ENCODE measurements around the gene CCL13.

CCL13 gene

GRCh38 chr17:34375426-34375997 is 19.2 kb downstream of the CCL13 start:
- Histone ChIP-seq H3K4ac (ENCODE audit: low read depth in 1 of 2, low read length in 2 of 2) (no peak overlapping the region), H3K9ac (ENCODE audit: low read length) (no peak overlapping the region), H2BK12ac (ENCODE audit: low read length in 2 of 2) (no peak overlapping the region), H2BK5ac (ENCODE audit: low read depth, low read length, poor library complexity, severe bottlenecking) (no peak overlapping the region), H3K23ac (ENCODE audit: low read length in 2 of 2) (no peak overlapping the region), H3K4me1 (ENCODE audit: control insufficient read depth, insufficient read depth, low read depth, low read length) (no peaks in the 10 kb centered on the region), H3K14ac (ENCODE audit: low read length in 2 of 2) (no peak overlapping the region), H2AK5ac (ENCODE audit: low read length, severe bottlenecking) (no peak overlapping the region), H3K9me3 (ENCODE audit: control insufficient read depth, low read length) (no peaks in the 10 kb centered on the region), H3K18ac (ENCODE audit: low read depth in 1 of 2, low read length in 2 of 2) (no peak overlapping the region), H3K4me2 (ENCODE audit: low read length, poor library complexity, severe bottlenecking) (no peak overlapping the region), H4K91ac (ENCODE audit: low read length) (no peak overlapping the region), H2BK120ac (ENCODE audit: low read depth, low read length) (no peak overlapping the region), H2AFZ (ENCODE audit: low read depth, low read length) (no peak overlapping the region), H3K27ac (ENCODE audit: low read length, poor library complexity, severe bottlenecking) (no peak overlapping the region), H4K8ac (ENCODE audit: low read length) (no peak overlapping the region), H3K4me3 (ENCODE audit: insufficient read depth in 1 of 2, low read depth in 1 of 2, low read length in 2 of 2) (no peak overlapping the region), H3K36me3 (ENCODE audit: control insufficient read depth in 1 of 2, insufficient read depth in 2 of 2, low read depth in 1 of 2, low read length in 2 of 2) (no peaks in the 10 kb centered on the region), H3K27me3 (ENCODE audit: control insufficient read depth in 1 of 2, insufficient read depth in 1 of 2, low read length in 2 of 2) (peaks cover 0 to 12% of the 10 kb centered on the region in 2 experiments), H3K79me1 (replicated peaks; ENCODE audit: low read length, poor library complexity, severe bottlenecking) (no peaks in the 10 kb centered on the region), H2BK15ac (ENCODE audit: low read depth, poor library complexity, severe bottlenecking) (no peak overlapping the region)
- DNase-seq, result no peak
- WGBS, result 93% methylated on average over 11 of the region's 11 CpGs

- Histone ChIP-seq H3K4ac (ENCODE audit: low read depth in 1 of 2, low read length in 2 of 2) (no peak overlapping the region), H3K36me3 (ENCODE audit: control insufficient read depth in 1 of 2, insufficient read depth in 2 of 2, low read depth in 1 of 2, low read length in 2 of 2) (no peaks in the 10 kb centered on the region), H4K8ac (ENCODE audit: low read length) (no peak overlapping the region), H3K23ac (ENCODE audit: low read length in 2 of 2) (no peak overlapping the region), H3K79me1 (replicated peaks; ENCODE audit: low read length, poor library complexity, severe bottlenecking) (no peaks in the 10 kb centered on the region), H3K27me3 (ENCODE audit: control insufficient read depth in 1 of 2, insufficient read depth in 1 of 2, low read length in 2 of 2) (peaks cover 0 to 3% of the 10 kb centered on the region in 2 experiments), H2BK15ac (ENCODE audit: low read depth, poor library complexity, severe bottlenecking) (no peak overlapping the region), H2BK5ac (ENCODE audit: low read depth, low read length, poor library complexity, severe bottlenecking) (no peak overlapping the region), H3K9ac (ENCODE audit: low read length) (no peak overlapping the region), H3K14ac (ENCODE audit: low read length in 2 of 2) (no peak overlapping the region), H3K27ac (ENCODE audit: low read length, poor library complexity, severe bottlenecking) (no peak overlapping the region), H3K9me3 (ENCODE audit: control insufficient read depth, low read length) (no peaks in the 10 kb centered on the region), H3K4me2 (ENCODE audit: low read length, poor library complexity, severe bottlenecking) (no peak overlapping the region), H2AK5ac (ENCODE audit: low read length, severe bottlenecking) (no peak overlapping the region), H2AFZ (ENCODE audit: low read depth, low read length) (no peak overlapping the region), H2BK120ac (ENCODE audit: low read depth, low read length) (no peak overlapping the region), H3K4me3 (ENCODE audit: insufficient read depth in 1 of 2, low read depth in 1 of 2, low read length in 2 of 2) (no peak overlapping the region), H3K18ac (ENCODE audit: low read depth in 1 of 2, low read length in 2 of 2) (no peak overlapping the region), H4K91ac (ENCODE audit: low read length) (no peak overlapping the region), H3K4me1 (ENCODE audit: control insufficient read depth, insufficient read depth, low read depth, low read length) (no peaks in the 10 kb centered on the region), H2BK12ac (ENCODE audit: low read length in 2 of 2) (no peak overlapping the region)
- DNase-seq, result no peak
- 88% methylated on average over 3 of the region's 3 CpGs for WGBS
Observed at GRCh38 chr17:34377078-34377823, 21.0 kb downstream of the CCL13 start.

GRCh38 chr17:34378664-34379101 is 22.4 kb downstream of the CCL13 start:
- Histone ChIP-seq H3K4me3 (ENCODE audit: insufficient read depth in 1 of 2, low read depth in 1 of 2, low read length in 2 of 2) (peak overlapping the region in 1 of 2 experiments; percentile 42), H3K27me3 (ENCODE audit: control insufficient read depth in 1 of 2, insufficient read depth in 1 of 2, low read length in 2 of 2) (no peaks in the 10 kb centered on the region), H3K4ac (ENCODE audit: low read depth in 1 of 2, low read length in 2 of 2) (no peak overlapping the region), H2BK15ac (ENCODE audit: low read depth, poor library complexity, severe bottlenecking) (no peak overlapping the region), H2BK5ac (ENCODE audit: low read depth, low read length, poor library complexity, severe bottlenecking) (no peak overlapping the region), H3K36me3 (ENCODE audit: control insufficient read depth in 1 of 2, insufficient read depth in 2 of 2, low read depth in 1 of 2, low read length in 2 of 2) (no peaks in the 10 kb centered on the region), H2BK120ac (ENCODE audit: low read depth, low read length) (no peak overlapping the region), H3K18ac (ENCODE audit: low read depth in 1 of 2, low read length in 2 of 2) (no peak overlapping the region), H3K79me1 (replicated peaks; ENCODE audit: low read length, poor library complexity, severe bottlenecking) (no peaks in the 10 kb centered on the region), H3K9ac (ENCODE audit: low read length) (peak overlapping the region; percentile 51), H4K8ac (ENCODE audit: low read length) (no peak overlapping the region), H3K14ac (ENCODE audit: low read length in 2 of 2) (no peak overlapping the region), H2AK5ac (ENCODE audit: low read length, severe bottlenecking) (no peak overlapping the region), H2AFZ (ENCODE audit: low read depth, low read length) (no peak overlapping the region), H2BK12ac (ENCODE audit: low read length in 2 of 2) (no peak overlapping the region), H3K9me3 (ENCODE audit: control insufficient read depth, low read length) (no peaks in the 10 kb centered on the region), H4K91ac (ENCODE audit: low read length) (no peak overlapping the region), H3K27ac (ENCODE audit: low read length, poor library complexity, severe bottlenecking) (no peak overlapping the region), H3K4me2 (ENCODE audit: low read length, poor library complexity, severe bottlenecking) (no peak overlapping the region), H3K4me1 (ENCODE audit: control insufficient read depth, insufficient read depth, low read depth, low read length) (no peaks in the 10 kb centered on the region), H3K23ac (ENCODE audit: low read length in 2 of 2) (no peak overlapping the region)
- WGBS, result 79% methylated on average over 6 of the region's 6 CpGs
- no peak for DNase-seq

GRCh38 chr17:34379868-34380267 is 23.6 kb downstream of the CCL13 start:
- Histone ChIP-seq H3K9ac (ENCODE audit: low read length) (no peak overlapping the region), H3K27ac (ENCODE audit: low read length, poor library complexity, severe bottlenecking) (no peak overlapping the region), H2BK5ac (ENCODE audit: low read depth, low read length, poor library complexity, severe bottlenecking) (no peak overlapping the region), H3K14ac (ENCODE audit: low read length in 2 of 2) (no peak overlapping the region), H3K9me3 (ENCODE audit: control insufficient read depth, low read length) (no peaks in the 10 kb centered on the region), H3K36me3 (ENCODE audit: control insufficient read depth in 1 of 2, insufficient read depth in 2 of 2, low read depth in 1 of 2, low read length in 2 of 2) (no peaks in the 10 kb centered on the region), H2AFZ (ENCODE audit: low read depth, low read length) (no peak overlapping the region), H3K4me3 (ENCODE audit: insufficient read depth in 1 of 2, low read depth in 1 of 2, low read length in 2 of 2) (no peak overlapping the region), H3K27me3 (ENCODE audit: control insufficient read depth in 1 of 2, insufficient read depth in 1 of 2, low read length in 2 of 2) (peaks cover 0 to 5% of the 10 kb centered on the region in 2 experiments), H3K4me2 (ENCODE audit: low read length, poor library complexity, severe bottlenecking) (no peak overlapping the region), H3K23ac (ENCODE audit: low read length in 2 of 2) (no peak overlapping the region), H3K18ac (ENCODE audit: low read depth in 1 of 2, low read length in 2 of 2) (no peak overlapping the region), H2BK12ac (ENCODE audit: low read length in 2 of 2) (no peak overlapping the region), H3K4ac (ENCODE audit: low read depth in 1 of 2, low read length in 2 of 2) (no peak overlapping the region), H3K4me1 (ENCODE audit: control insufficient read depth, insufficient read depth, low read depth, low read length) (no peaks in the 10 kb centered on the region), H3K79me1 (replicated peaks; ENCODE audit: low read length, poor library complexity, severe bottlenecking) (no peaks in the 10 kb centered on the region), H4K8ac (ENCODE audit: low read length) (no peak overlapping the region), H2AK5ac (ENCODE audit: low read length, severe bottlenecking) (no peak overlapping the region), H2BK15ac (ENCODE audit: low read depth, poor library complexity, severe bottlenecking) (no peak overlapping the region), H4K91ac (ENCODE audit: low read length) (no peak overlapping the region), H2BK120ac (ENCODE audit: low read depth, low read length) (no peak overlapping the region)
- WGBS, result 61% methylated on average over 4 of the region's 5 CpGs
- no peak for DNase-seq
